CD14-positive monocyte (primary cell): Measurements from ENCODE around the gene NTRK3. TPM values are rescaled to one million over a fixed set of nuclear protein-coding genes. Genes with fewer than 3 reads are reported as not detected.

ENCODE experiments used
- DNase-seq, 3 donors: peaks; one replicate each; pipeline ENCODE4 v3.0.0-alpha.2; 2011 to 2022
- H2AFZ ChIP-seq: 2 replicates; pipeline ENCODE4 v1.6.0; 2012; ENCODE audit warnings: mild to moderate bottlenecking, low read depth, low read length, inconsistent platforms; ENCODE audit not compliant: insufficient read depth, poor library complexity, severe bottlenecking
- H3K27ac ChIP-seq, 2 donors: 1 replicate in 1 of 2; 2 replicates in 1 of 2; pipeline ENCODE4 v1.5.1; 2012 to 2013; ENCODE audit warnings: low read length in 2 of 2, control low read depth in 1 of 2, inconsistent platforms in 1 of 2, low read depth in 1 of 2, mild to moderate bottlenecking in 1 of 2
- H3K27me3 ChIP-seq, 2 donors: one replicate each; pipeline versions ENCODE4 v1.6.0 to v1.6.1; 2011 to 2013; ENCODE audit warnings: low read length in 2 of 2; ENCODE audit not compliant: control insufficient read depth in 2 of 2, insufficient read depth in 2 of 2
- H3K36me3 ChIP-seq, 2 donors: replicated peaks in 1 of 2; 1 replicate in 1 of 2; 2 replicates in 1 of 2; pipeline versions ENCODE4 v1.5.1 to v1.6.1; 2012 to 2013; ENCODE audit warnings: low read length in 2 of 2, control low read depth in 1 of 2, inconsistent platforms in 1 of 2, mild to moderate bottlenecking in 1 of 2; ENCODE audit not compliant: insufficient read depth in 2 of 2, control insufficient read depth in 1 of 2
- H3K4me1 ChIP-seq, 2 donors: 1 replicate in 1 of 2; 2 replicates in 1 of 2; pipeline versions ENCODE4 v1.5.1 to v1.6.1; 2012 to 2013; ENCODE audit warnings: low read length in 2 of 2, control low read depth in 1 of 2, inconsistent platforms in 1 of 2, mild to moderate bottlenecking in 1 of 2, moderate library complexity in 1 of 2; ENCODE audit not compliant: insufficient read depth in 2 of 2, control insufficient read depth in 1 of 2
- H3K4me2 ChIP-seq: replicated peaks from 2 replicates; pipeline ENCODE3; 2012; ENCODE audit warnings: low read length, moderate library complexity, mild to moderate bottlenecking; ENCODE audit not compliant: poor library complexity, severe bottlenecking; ENCODE audit errors: extremely low read depth
- H3K4me3 ChIP-seq, 3 experiments: fragments of 200-600 bp in 1 of 3; sonication (generic) in 1 of 3; replicated peaks in 1 of 3; 1 replicate in 2 of 3; 2 replicates in 1 of 3; pipeline ENCODE4 v1.5.1; 2011 to 2013; ENCODE audit warnings: low read length in 3 of 3, mild to moderate bottlenecking in 3 of 3, control low read depth in 2 of 3, low read depth in 2 of 3, inconsistent platforms in 1 of 3, moderate library complexity in 1 of 3
- H3K79me2 ChIP-seq: 2 replicates; pipeline ENCODE4 v1.6.0; 2012; ENCODE audit warnings: mild to moderate bottlenecking, control low read depth, inconsistent platforms, low read length, moderate library complexity; ENCODE audit not compliant: insufficient read depth
- H3K9ac ChIP-seq: 2 replicates; pipeline ENCODE4 v1.6.0; 2017; ENCODE audit warnings: low read length, mild to moderate bottlenecking; ENCODE audit not compliant: insufficient read depth, poor library complexity, severe bottlenecking
- H3K9me3 ChIP-seq, 2 donors: replicated peaks in 1 of 2; 1 replicate in 1 of 2; 2 replicates in 1 of 2; pipeline versions ENCODE4 v1.5.1 to v1.6.1; 2012 to 2013; ENCODE audit warnings: low read length in 2 of 2, control low read depth in 1 of 2; ENCODE audit not compliant: control insufficient read depth in 1 of 2, insufficient read depth in 1 of 2
- H4K20me1 ChIP-seq: 2 replicates; pipeline ENCODE4 v1.6.0; 2012; ENCODE audit warnings: mild to moderate bottlenecking, low read length, control low read depth, moderate library complexity; ENCODE audit not compliant: insufficient read depth
- H3K27ac Mint-ChIP-seq, 7 donors: one replicate each; pipeline ENCODE4 v1.8.0; 2020; ENCODE audit warnings: mild to moderate bottlenecking in 7 of 7, mixed read lengths in 7 of 7, moderate library complexity in 6 of 7, inconsistent platforms in 2 of 7
- H3K27me3 Mint-ChIP-seq, 3 donors: one replicate each; pipeline ENCODE4 v1.8.0; 2021 to 2022; ENCODE audit warnings: low read depth in 3 of 3, mild to moderate bottlenecking in 3 of 3, mixed read lengths in 3 of 3, moderate library complexity in 3 of 3, inconsistent platforms in 1 of 3
- H3K36me3 Mint-ChIP-seq, 2 donors: one replicate each; pipeline ENCODE4 v1.8.0; 2020; ENCODE audit warnings: mixed read lengths in 2 of 2, inconsistent platforms in 1 of 2, mild to moderate bottlenecking in 1 of 2
- H3K4me1 Mint-ChIP-seq: one replicate; pipeline ENCODE4 v1.8.0; 2020; ENCODE audit warnings: mild to moderate bottlenecking, mixed read lengths
- H3K4me3 Mint-ChIP-seq, 2 donors: one replicate each; pipeline ENCODE4 v1.8.0; 2020; ENCODE audit warnings: mild to moderate bottlenecking in 2 of 2, mixed read lengths in 2 of 2, moderate library complexity in 1 of 2
- H3K9me3 Mint-ChIP-seq, 7 donors: one replicate each; pipeline ENCODE4 v1.8.0; 2020 to 2022; ENCODE audit warnings: mixed read lengths in 7 of 7, mild to moderate bottlenecking in 6 of 7, moderate library complexity in 6 of 7, inconsistent platforms in 2 of 7
- CTCF ChIP-seq: fragments of 200-600 bp; IDR thresholded peaks from one replicate; pipeline ENCODE4 v1.8.0; 2022; ENCODE audit warnings: antibody characterized with exemption, mild to moderate bottlenecking
- WGBS: methylation state at CpG from one replicate; pipeline ENCODE4 v1.1.5; 2013; ENCODE audit warnings: missing lambda C conversion rate; ENCODE audit not compliant: insufficient coverage; 5-methylcytosine and 5-hydroxymethylcytosine counted together
- intact Hi-C, 2 donors: fragments of 100-400 bp; cut with micrococcal nuclease; formaldehyde crosslinking; loops; one replicate each; pipeline versions ENCODE4 v1.15.0 to v1.15.1; 2023
- polyA plus RNA-seq, 3 donors: library from polyadenylated mRNA; depleted of rRNA in 1 of 3; unstranded in 2 of 3; stranded (reverse) in 1 of 3; fragments of 300-500 nt in 2 of 3; fragments of >200 nt in 1 of 3; fragmentation: Illumina TruSeq in 2 of 3; gene quantifications; 1 replicate in 2 of 3; 2 replicates in 1 of 3; pipeline ENCODE4 v1.2.3, GENCODE V29; 2012 to 2021

Gene NTRK3
- polyA plus RNA-seq, 3 donors: not detected

DNA sequence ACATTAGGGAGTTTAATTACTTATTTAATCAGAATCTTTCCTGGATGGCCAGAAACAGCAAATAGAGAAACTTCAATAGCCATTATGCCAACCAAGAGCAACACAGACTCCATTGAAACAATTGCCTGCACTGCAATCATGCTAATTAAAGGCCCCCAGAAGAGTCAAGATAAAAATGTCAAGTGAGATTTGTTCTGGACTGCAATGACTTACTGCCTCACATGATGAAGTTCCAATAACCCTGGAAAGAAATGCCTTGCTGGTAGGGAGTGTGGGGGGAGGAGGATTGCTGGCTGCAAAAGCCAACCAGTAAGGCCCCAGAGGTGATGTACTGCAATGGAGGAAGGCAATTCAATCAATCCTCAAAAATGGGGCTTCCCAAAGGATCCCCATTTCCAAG, 257.9 kb downstream of the NTRK3 start:
- H3K9me3 ChIP-seq: no peaks in the 10 kb centered on the region
- no peak for DNase-seq
- Mint-ChIP-seq H3K27me3 (peaks cover 0 to 4% (median 4%) of the 10 kb centered on the region in 3 donors), H3K27ac (no peak overlapping the region), H3K9me3 (peaks cover 0 to 7% (median 1%) of the 10 kb centered on the region in 7 donors), H3K4me1 (no peaks in the 10 kb centered on the region), H3K4me3 (no peak overlapping the region), H3K36me3 (no peaks in the 10 kb centered on the region)
- H3K4me2 ChIP-seq: no peak overlapping the region
- no peaks in the 10 kb centered on the region for H3K36me3 ChIP-seq
- H2AFZ ChIP-seq: no peak overlapping the region
- H3K4me1 ChIP-seq: no peaks in the 10 kb centered on the region
- no peaks in the 10 kb centered on the region for H3K27me3 ChIP-seq
- TF ChIP-seq CTCF: no peak
- intact Hi-C loops: no loop called here
- H3K79me2 ChIP-seq: no peaks in the 10 kb centered on the region
- no peak overlapping the region for H3K4me3 ChIP-seq
- no peak overlapping the region for H3K9ac ChIP-seq
- no peaks in the 10 kb centered on the region for H4K20me1 ChIP-seq
- no peak overlapping the region for H3K27ac ChIP-seq

DNA sequence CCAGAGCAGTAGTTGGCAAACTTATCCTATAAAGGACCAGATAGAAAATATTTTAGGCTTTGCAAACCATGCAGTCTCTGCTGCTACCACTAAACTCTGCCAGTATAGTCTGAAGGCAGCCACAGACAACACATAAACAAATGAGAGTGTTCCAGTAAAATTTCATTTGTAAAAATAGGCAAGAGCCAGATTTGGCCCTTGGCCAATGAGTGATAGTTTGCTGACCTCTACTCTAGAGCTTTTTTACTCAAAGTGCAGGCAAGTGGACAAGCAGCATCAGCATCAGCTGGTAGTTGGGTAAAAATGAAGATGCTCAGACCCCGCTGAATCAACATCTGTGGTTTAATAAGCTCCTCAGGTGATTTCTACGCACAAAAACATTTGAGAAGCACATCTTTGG, 269.8 kb downstream of the NTRK3 start:
- Histone ChIP-seq H3K27me3 (no peaks in the 10 kb centered on the region), H2AFZ (no peak overlapping the region), H3K9me3 (no peaks in the 10 kb centered on the region), H3K36me3 (no peaks in the 10 kb centered on the region), H3K4me3 (no peak overlapping the region), H3K4me2 (no peak overlapping the region), H4K20me1 (no peaks in the 10 kb centered on the region), H3K79me2 (no peaks in the 10 kb centered on the region), H3K27ac (no peak overlapping the region), H3K4me1 (no peaks in the 10 kb centered on the region), H3K9ac (no peak overlapping the region)
- no peak overlapping the region for H3K27ac Mint-ChIP-seq
- peaks cover 0 to 11% (median 2%) of the 10 kb centered on the region in 7 donors for H3K9me3 Mint-ChIP-seq
- H3K4me1 Mint-ChIP-seq: no peaks in the 10 kb centered on the region
- intact Hi-C loops: no loop called here
- peaks cover 0 to 5% (median 0%) of the 10 kb centered on the region in 3 donors for H3K27me3 Mint-ChIP-seq
- TF ChIP-seq CTCF: no peak
- no peak overlapping the region for H3K4me3 Mint-ChIP-seq
- DNase-seq: no peak
- H3K36me3 Mint-ChIP-seq: no peaks in the 10 kb centered on the region
- WGBS: no CpG with 5 or more reads among the region's 2 CpGs
